ENCODE measurements around the gene ARHGEF39.
"Not testable (repeated sequence)": the region's sequence is repeated elsewhere in the genome, so short reads cannot be mapped to it uniquely, and the experiment has no call there.

DNA sequence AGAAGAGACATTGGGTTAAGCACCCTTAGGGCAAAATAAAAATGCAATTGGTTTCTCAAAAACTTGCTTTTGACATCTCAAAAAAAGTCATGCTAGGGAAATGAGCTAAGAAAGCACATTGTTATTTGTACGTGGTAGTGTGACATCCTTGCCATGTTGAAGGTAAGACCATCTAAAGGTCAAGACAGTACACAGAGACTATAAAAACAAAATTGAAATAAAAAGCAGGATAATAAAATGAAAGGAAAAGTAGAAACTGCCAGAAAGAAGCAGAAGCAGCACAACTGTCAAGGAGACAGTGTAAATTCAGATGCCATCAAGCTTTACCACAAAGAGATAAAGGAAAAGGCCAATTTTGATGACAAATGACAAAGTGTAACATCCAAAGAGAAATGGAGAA is 25.8 kb downstream of the ARHGEF39 start:
- TF ChIP-seq, protein P1, sequence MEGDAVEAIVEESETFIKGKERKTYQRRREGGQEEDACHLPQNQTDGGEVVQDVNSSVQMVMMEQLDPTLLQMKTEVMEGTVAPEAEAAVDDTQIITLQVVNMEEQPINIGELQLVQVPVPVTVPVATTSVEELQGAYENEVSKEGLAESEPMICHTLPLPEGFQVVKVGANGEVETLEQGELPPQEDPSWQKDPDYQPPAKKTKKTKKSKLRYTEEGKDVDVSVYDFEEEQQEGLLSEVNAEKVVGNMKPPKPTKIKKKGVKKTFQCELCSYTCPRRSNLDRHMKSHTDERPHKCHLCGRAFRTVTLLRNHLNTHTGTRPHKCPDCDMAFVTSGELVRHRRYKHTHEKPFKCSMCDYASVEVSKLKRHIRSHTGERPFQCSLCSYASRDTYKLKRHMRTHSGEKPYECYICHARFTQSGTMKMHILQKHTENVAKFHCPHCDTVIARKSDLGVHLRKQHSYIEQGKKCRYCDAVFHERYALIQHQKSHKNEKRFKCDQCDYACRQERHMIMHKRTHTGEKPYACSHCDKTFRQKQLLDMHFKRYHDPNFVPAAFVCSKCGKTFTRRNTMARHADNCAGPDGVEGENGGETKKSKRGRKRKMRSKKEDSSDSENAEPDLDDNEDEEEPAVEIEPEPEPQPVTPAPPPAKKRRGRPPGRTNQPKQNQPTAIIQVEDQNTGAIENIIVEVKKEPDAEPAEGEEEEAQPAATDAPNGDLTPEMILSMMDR (IDR thresholded peaks at IDR 0.05), result not testable (repeated sequence)
- TF ChIP-seq POLR2A (IDR thresholded peaks at IDR 0.05), result not testable (repeated sequence)

All from tibial nerve (tissue), 3 donors.